ENCODE data around the gene CAPS.

Gene CAPS

DNA sequence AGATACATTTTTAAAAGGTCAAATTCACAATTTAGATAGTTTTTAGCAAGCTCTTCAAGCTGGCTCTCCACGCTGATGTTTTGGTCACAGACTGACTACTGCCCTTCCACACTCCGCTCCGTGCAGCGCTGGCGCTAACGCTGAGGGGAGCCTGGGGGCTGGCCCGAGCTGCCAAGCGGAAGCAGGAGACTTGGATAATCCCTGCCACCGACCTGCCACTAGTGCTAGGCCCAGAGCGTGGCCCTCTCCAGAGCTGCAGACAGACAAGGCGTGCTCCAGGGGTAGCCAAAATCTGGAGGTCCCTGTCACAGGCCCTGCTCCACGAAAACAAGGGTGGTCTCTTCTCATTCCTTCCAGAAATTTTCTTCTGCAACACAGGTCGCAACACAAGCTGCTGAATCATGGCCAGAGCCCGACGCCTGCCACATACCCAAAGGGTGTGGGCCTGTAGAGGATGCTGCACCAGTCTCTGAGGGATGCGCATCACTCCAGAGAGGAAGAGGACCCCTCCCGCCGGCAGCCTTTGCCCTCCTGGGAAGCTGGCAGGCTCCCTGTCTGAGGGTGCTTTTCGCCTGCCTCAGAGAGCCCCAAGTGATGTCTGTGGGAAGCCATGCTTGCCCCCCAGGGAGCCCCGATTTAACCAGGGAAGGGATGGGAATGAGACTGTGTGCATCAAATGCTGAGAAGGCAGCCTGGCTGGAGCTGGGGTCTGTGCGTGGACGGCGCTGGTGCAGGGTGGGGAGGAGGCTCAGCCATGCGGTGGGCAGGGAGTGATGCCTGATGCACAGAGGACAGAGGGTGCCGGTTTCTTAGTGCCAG lies 21.6 kb downstream of the CAPS start:
- H3K36me3 ChIP-seq (ENCODE audit: control insufficient read depth, insufficient read depth, low read length), result peaks cover 3% of the 10 kb centered on the region; the same call in 1 of the 2 replicates

DNA sequence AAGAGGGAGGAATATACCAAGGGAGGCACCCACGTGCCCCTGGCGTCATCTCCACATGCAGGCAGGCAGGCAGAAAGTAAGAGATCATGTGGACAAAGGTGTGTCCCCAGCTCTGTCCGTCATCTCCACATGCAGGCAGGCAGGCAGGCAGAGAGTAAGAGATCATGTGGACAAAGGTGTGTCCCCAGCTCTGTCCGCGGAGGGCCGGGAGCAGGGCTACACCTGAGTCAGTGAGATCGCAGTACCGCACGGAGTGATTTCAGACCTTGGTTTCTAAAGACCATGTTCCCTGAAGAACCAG lies 22.2 kb downstream of the CAPS start:
- no peaks in the 10 kb centered on the region for H3K27me3 ChIP-seq (ENCODE audit: control insufficient read depth, insufficient read depth, low read length)
- H3K36me3 ChIP-seq (ENCODE audit: control insufficient read depth, insufficient read depth, low read length), result peaks cover 8% of the 10 kb centered on the region; the same call in 1 of the 2 replicates
- no peaks in the 10 kb centered on the region for H3K4me1 ChIP-seq (ENCODE audit: control insufficient read depth, insufficient read depth, low read length)
- no peak overlapping the region for H3K27ac ChIP-seq (ENCODE audit: low read length)
- H3K9me3 ChIP-seq (ENCODE audit: control insufficient read depth, insufficient read depth, low read length), result no peaks in the 10 kb centered on the region
- no peak for DNase-seq (ENCODE audit: low read depth, low spot score)
- no peak overlapping the region for H3K4me3 ChIP-seq (ENCODE audit: low read length)
- no CpG with 5 or more reads among the region's 9 CpGs for WGBS (ENCODE audit: insufficient coverage, insufficient read length)

More for the DNA sequence above, 21.6 kb downstream of the CAPS start:
- no peaks in the 10 kb centered on the region for H3K27me3 ChIP-seq (ENCODE audit: control insufficient read depth, insufficient read depth, low read length)
- no peaks in the 10 kb centered on the region for H3K4me1 ChIP-seq (ENCODE audit: control insufficient read depth, insufficient read depth, low read length)
- H3K4me3 ChIP-seq (ENCODE audit: low read length), result no peak overlapping the region
- WGBS (ENCODE audit: insufficient coverage, insufficient read length), result no CpG with 5 or more reads among the region's 25 CpGs
- DNase-seq (ENCODE audit: low read depth, low spot score), result no peak
- no peak overlapping the region for H3K27ac ChIP-seq (ENCODE audit: low read length)
- H3K9me3 ChIP-seq (ENCODE audit: control insufficient read depth, insufficient read depth, low read length), result no peaks in the 10 kb centered on the region

DNA sequence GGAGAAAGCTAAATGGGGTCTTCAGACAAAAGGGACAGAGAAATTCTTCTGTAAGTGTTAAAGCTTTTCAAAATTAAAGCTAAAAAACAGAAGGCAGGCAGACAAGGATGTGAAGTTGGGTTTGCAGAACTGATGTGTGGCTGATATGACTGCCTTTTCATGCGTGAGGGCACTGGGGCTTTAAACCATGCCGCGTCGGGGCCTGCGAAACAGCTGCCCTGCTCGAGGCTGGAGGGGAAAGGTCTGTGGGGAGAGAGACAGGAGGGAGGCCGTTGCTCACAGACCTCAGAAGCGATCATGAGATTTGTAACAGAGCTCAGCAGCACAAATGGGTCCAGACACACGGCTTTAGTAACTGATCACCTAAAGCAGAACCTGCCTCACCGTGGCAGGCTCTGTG lies 23.5 kb downstream of the CAPS start:
- DNase-seq (ENCODE audit: low read depth, low spot score), result no peak
- Histone ChIP-seq H3K4me3 (ENCODE audit: low read length) (no peak overlapping the region), H3K4me1 (ENCODE audit: control insufficient read depth, insufficient read depth, low read length) (no peaks in the 10 kb centered on the region), H3K27ac (ENCODE audit: low read length) (no peak overlapping the region), H3K9me3 (ENCODE audit: control insufficient read depth, insufficient read depth, low read length) (no peaks in the 10 kb centered on the region), H3K27me3 (ENCODE audit: control insufficient read depth, insufficient read depth, low read length) (no peaks in the 10 kb centered on the region), H3K36me3 (ENCODE audit: control insufficient read depth, insufficient read depth, low read length) (peaks cover 8% of the 10 kb centered on the region; the same call in 1 of the 2 replicates)
- WGBS (ENCODE audit: insufficient coverage, insufficient read length), result no CpG with 5 or more reads among the region's 10 CpGs

DNA sequence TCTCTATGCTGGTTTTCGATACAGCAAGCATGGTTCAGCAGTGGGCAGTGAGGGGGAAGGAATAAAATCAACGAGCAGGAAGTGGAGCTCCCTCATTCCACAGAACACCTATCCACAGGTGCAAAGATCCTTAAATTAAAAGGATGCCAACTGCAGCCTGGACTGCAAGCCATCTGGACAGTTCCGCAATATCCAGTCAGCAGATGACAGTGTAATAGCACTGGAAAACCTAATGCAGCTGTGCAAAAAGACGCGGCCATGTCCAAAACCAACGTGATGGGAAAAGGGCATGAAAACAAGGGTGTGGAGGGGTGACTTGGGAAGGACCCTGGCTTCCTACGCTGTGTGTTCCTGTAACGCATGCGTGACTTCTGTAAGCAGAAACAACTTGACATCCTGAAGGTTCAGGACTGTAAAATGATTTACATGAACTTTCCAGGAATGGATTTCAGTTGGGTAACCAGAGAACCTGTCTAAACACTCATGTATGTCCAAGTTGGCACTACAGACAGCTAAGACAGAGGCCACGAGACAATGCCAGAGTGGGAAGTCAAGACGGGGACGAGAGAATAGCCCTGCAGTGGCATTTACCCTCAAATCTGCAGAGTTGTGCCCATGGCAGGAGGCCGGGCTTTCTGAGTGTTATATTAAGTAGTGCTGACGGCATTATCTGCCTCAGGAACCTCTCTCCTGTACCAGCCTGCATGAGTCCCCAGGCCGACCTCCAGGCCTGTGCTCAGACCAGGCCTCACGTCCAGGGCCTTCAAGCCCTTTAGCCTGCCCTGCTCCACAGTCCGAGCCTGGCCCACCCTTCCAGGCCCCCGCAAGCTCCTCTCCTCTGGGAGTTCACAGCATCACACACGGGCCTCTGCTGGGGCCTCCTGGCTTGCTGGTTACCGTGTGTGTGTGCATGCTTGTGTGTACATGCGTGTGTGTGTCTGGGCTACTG lies 26.5 kb downstream of the CAPS start:
- no peak overlapping the region for H3K4me3 ChIP-seq (ENCODE audit: low read length)
- H3K9me3 ChIP-seq (ENCODE audit: control insufficient read depth, insufficient read depth, low read length), result no peaks in the 10 kb centered on the region
- H3K27me3 ChIP-seq (ENCODE audit: control insufficient read depth, insufficient read depth, low read length), result no peaks in the 10 kb centered on the region
- no peak overlapping the region for H3K27ac ChIP-seq (ENCODE audit: low read length)
- peaks cover 8% of the 10 kb centered on the region; the same call in 1 of the 2 replicates for H3K36me3 ChIP-seq (ENCODE audit: control insufficient read depth, insufficient read depth, low read length)
- H3K4me1 ChIP-seq (ENCODE audit: control insufficient read depth, insufficient read depth, low read length), result no peaks in the 10 kb centered on the region
- WGBS (ENCODE audit: insufficient coverage, insufficient read length), result no CpG with 5 or more reads among the region's 21 CpGs
- DNase-seq (ENCODE audit: low read depth, low spot score), result no peak

DNA sequence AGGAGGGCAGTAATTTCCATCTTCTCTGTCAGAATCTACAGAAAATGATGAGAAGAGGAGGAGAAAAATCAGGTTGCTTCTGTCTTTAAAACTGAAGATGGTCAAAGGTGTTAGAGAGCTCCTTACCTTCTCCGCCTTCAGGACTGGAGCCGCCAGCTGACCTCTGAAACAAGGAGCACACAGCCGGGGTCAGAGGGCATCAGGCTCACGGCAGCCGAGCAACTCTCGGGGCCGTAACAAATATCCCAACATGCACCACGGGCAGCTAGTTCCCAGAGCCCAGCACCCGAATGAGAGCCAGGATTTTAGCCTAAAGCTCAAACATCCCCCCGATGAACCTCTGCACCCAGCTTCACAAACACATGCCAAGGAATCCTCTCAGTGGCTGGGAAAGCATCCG lies 27.6 kb downstream of the CAPS start:
- H3K27me3 ChIP-seq (ENCODE audit: control insufficient read depth, insufficient read depth, low read length), result no peaks in the 10 kb centered on the region
- WGBS (ENCODE audit: insufficient coverage, insufficient read length), result no CpG with 5 or more reads among the region's 11 CpGs
- no peaks in the 10 kb centered on the region for H3K9me3 ChIP-seq (ENCODE audit: control insufficient read depth, insufficient read depth, low read length)
- H3K27ac ChIP-seq (ENCODE audit: low read length), result no peak overlapping the region
- H3K36me3 ChIP-seq (ENCODE audit: control insufficient read depth, insufficient read depth, low read length), result peaks cover 8% of the 10 kb centered on the region; the same call in 1 of the 2 replicates
- no peak overlapping the region for H3K4me3 ChIP-seq (ENCODE audit: low read length)
- no peaks in the 10 kb centered on the region for H3K4me1 ChIP-seq (ENCODE audit: control insufficient read depth, insufficient read depth, low read length)
- DNase-seq (ENCODE audit: low read depth, low spot score), result no peak

DNA sequence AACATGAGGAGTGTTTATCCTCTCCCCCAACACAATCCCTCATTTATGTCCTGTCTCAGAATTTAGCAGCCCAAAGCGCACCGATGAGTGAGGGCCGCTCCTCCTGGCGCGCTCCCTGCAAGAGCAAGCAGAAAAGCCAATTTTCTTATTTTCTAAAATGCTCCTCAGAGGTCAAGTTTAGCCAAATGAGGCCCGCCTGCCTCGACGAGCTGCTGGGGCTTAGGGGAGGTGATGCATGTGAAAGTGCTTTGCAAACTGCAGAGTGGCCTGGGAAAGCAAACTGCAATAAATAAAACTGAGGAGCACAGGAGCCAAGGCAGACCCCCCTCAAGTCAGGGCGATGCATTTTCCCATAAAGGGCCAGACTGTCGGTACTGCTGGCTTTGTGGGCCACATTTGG lies 29.0 kb downstream of the CAPS start:
- Histone ChIP-seq H3K4me1 (ENCODE audit: control insufficient read depth, insufficient read depth, low read length) (no peaks in the 10 kb centered on the region), H3K36me3 (ENCODE audit: control insufficient read depth, insufficient read depth, low read length) (peaks cover 8% of the 10 kb centered on the region; the same call in 1 of the 2 replicates), H3K9me3 (ENCODE audit: control insufficient read depth, insufficient read depth, low read length) (no peaks in the 10 kb centered on the region), H3K4me3 (ENCODE audit: low read length) (no peak overlapping the region), H3K27ac (ENCODE audit: low read length) (no peak overlapping the region), H3K27me3 (ENCODE audit: control insufficient read depth, insufficient read depth, low read length) (no peaks in the 10 kb centered on the region)
- no CpG with 5 or more reads among the region's 10 CpGs for WGBS (ENCODE audit: insufficient coverage, insufficient read length)
- DNase-seq (ENCODE audit: low read depth, low spot score), result no peak

DNA sequence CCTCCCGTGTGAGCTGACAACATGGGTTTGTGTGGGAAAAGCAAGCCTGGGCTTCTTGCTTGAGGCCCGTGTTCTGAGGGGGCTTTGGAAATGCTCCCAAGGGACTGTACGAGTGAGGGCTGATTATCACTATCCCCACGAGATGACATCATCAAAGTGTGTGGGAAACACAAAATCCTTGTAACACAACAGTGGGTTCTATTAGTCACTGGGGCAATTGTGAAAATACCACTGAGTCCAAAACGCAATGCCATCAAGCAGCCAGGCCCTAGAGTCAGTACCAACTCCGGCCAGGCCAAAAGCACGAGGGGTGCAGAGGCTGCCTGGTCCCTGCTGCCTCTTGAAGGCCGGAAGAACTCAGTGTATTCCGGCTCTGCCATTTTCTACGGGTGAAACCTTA lies 29.6 kb downstream of the CAPS start:
- no peak overlapping the region for H3K27ac ChIP-seq (ENCODE audit: low read length)
- no peaks in the 10 kb centered on the region for H3K4me1 ChIP-seq (ENCODE audit: control insufficient read depth, insufficient read depth, low read length)
- no peaks in the 10 kb centered on the region for H3K27me3 ChIP-seq (ENCODE audit: control insufficient read depth, insufficient read depth, low read length)
- no CpG with 5 or more reads among the region's 10 CpGs for WGBS (ENCODE audit: insufficient coverage, insufficient read length)
- H3K4me3 ChIP-seq (ENCODE audit: low read length), result no peak overlapping the region
- no peak for DNase-seq (ENCODE audit: low read depth, low spot score)
- peaks cover 8% of the 10 kb centered on the region; the same call in 1 of the 2 replicates for H3K36me3 ChIP-seq (ENCODE audit: control insufficient read depth, insufficient read depth, low read length)
- H3K9me3 ChIP-seq (ENCODE audit: control insufficient read depth, insufficient read depth, low read length), result no peaks in the 10 kb centered on the region

DNA sequence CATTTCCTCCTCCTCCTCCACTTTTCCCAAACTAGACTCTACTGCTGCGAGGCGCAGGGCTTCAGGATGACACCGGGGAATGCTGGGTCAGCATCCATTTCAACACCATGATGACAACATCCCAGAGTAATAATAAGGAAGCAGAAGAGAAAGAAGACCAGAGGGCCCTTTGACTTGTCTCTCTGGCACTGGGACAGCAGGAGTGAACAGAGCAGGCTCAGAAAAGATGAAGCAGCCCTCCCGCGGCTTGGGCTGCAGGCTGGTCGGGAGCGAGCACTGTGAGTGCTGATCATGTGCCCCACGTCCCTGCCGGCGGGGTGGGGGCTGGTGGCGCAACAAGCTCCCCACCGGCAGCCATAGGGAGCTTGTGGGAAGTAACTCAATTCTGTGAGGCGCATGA lies 33.4 kb downstream of the CAPS start:
- DNase-seq (ENCODE audit: low read depth, low spot score), result no peak
- no peak overlapping the region for H3K27ac ChIP-seq (ENCODE audit: low read length)

DNA sequence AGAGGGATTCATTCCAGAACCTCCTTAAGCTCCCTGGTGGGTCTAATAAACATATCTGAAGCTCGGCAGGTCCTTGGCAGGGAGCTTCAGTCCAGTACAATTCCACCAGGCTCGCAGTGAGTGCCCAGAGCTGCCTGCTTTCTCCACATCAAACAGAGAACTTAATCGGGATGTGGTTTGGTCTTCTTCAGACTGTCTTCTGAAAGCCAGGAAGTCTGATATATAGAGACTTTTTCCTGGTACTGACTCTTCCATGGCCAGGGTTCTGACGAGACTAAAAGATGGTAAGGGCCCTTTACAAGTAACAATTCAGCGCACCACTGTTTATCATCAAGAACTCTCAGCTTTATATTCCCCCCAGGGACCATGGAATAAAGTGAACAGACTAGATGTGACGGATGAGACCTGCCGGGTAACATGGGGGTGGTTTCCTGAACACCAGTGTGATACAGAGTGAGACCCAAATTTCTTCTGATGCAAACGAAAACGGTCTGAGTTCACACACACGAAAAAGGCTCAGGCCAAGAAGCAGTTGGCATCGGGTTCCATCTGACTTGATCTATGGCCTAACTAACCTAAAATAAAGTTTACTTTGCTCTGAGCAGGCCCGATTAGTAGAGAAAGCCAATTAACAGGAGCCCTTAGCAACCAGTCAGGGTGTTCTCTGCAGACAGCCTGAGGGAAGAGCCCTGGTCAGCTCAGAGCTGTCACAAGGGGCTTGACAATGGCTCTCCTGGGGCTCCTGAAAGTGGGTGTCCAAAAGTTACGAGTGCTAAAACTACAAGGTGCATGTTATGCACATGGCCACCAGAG lies 34.9 kb downstream of the CAPS start:
- H3K4me1 ChIP-seq (ENCODE audit: control insufficient read depth, insufficient read depth, low read length), result peaks cover 21% of the 10 kb centered on the region

More for the DNA sequence above, 33.4 kb downstream of the CAPS start:
- H3K36me3 ChIP-seq (ENCODE audit: control insufficient read depth, insufficient read depth, low read length), result no peaks in the 10 kb centered on the region
- no peak overlapping the region for H3K4me3 ChIP-seq (ENCODE audit: low read length)
- peaks cover 15% of the 10 kb centered on the region for H3K4me1 ChIP-seq (ENCODE audit: control insufficient read depth, insufficient read depth, low read length)
- no CpG with 5 or more reads among the region's 13 CpGs for WGBS (ENCODE audit: insufficient coverage, insufficient read length)
- H3K9me3 ChIP-seq (ENCODE audit: control insufficient read depth, insufficient read depth, low read length), result no peaks in the 10 kb centered on the region
- no peaks in the 10 kb centered on the region for H3K27me3 ChIP-seq (ENCODE audit: control insufficient read depth, insufficient read depth, low read length)

DNA sequence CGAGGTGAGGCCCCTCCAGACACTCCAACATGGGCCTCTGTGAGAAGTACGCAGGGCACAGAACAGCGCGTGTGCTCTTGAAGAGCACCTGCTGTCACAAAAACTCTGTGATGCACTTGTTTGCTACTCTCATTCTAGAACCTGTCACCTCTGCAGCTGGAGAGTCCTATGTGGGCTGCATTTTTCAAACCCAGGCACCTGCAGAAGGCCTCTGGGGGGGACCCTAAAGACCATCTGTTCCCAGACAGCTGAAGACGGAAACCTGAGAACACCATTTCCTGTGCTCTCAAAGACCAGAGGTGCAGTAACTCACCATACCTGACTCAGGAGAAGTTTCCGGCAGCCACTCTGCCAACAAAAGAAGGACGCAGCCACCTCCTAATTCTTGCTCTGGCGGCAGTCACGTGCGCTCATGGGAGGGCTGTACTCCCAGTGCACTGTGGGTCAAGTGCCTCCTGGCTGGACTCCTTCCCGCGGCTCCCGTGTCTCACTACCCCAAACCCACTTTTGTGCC lies 35.8 kb downstream of the CAPS start:
- Histone ChIP-seq H3K9me3 (ENCODE audit: control insufficient read depth, insufficient read depth, low read length) (no peaks in the 10 kb centered on the region), H3K4me1 (ENCODE audit: control insufficient read depth, insufficient read depth, low read length) (peaks cover 26% of the 10 kb centered on the region), H3K36me3 (ENCODE audit: control insufficient read depth, insufficient read depth, low read length) (no peaks in the 10 kb centered on the region), H3K27ac (ENCODE audit: low read length) (no peak overlapping the region), H3K27me3 (ENCODE audit: control insufficient read depth, insufficient read depth, low read length) (no peaks in the 10 kb centered on the region), H3K4me3 (ENCODE audit: low read length) (no peak overlapping the region)
- DNase-seq (ENCODE audit: low read depth, low spot score), result no peak
- no CpG with 5 or more reads among the region's 13 CpGs for WGBS (ENCODE audit: insufficient coverage, insufficient read length)

More for the DNA sequence above, 34.9 kb downstream of the CAPS start:
- no peak overlapping the region for H3K27ac ChIP-seq (ENCODE audit: low read length)
- DNase-seq (ENCODE audit: low read depth, low spot score), result no peak
- no peaks in the 10 kb centered on the region for H3K27me3 ChIP-seq (ENCODE audit: control insufficient read depth, insufficient read depth, low read length)
- H3K4me3 ChIP-seq (ENCODE audit: low read length), result no peak overlapping the region
- H3K9me3 ChIP-seq (ENCODE audit: control insufficient read depth, insufficient read depth, low read length), result no peaks in the 10 kb centered on the region
- no peaks in the 10 kb centered on the region for H3K36me3 ChIP-seq (ENCODE audit: control insufficient read depth, insufficient read depth, low read length)
- WGBS (ENCODE audit: insufficient coverage, insufficient read length), result no CpG with 5 or more reads among the region's 13 CpGs
